ENCODE results near the gene MICB. TPM values are rescaled to one million over a fixed set of nuclear protein-coding genes. Genes with fewer than 3 reads are reported as not detected.

Gene MICB
- total and polyA plus RNA-seq, 2 of the 8 experiments (the other 6 are each of a cell fraction or from before 2014, with no cell fraction given), result 16.2 to 25.3 TPM

GRCh38 chr6:31479151-31479932, 18.6 kb upstream of the MICB start:
- Histone ChIP-seq H3K56ac (replicated peaks; ENCODE audit: insufficient read length, low read depth, low read length) (no peak overlapping the region), H3K23ac (ENCODE audit: insufficient read length) (no peak overlapping the region), H3K9ac (replicated peaks in 1 of 4; ENCODE audit: extremely low read depth in 1 of 4, low read depth in 3 of 4, low read length in 3 of 4) (no peak overlapping the region), H3K4me3 (ENCODE audit: extremely low read depth in 1 of 4, insufficient read depth in 2 of 4, low read depth in 3 of 4, low read length in 4 of 4) (no peak overlapping the region), H4K8ac (ENCODE audit: extremely low read depth, insufficient read depth, low read length) (no peak overlapping the region), H3K9me3 (ENCODE audit: insufficient read depth in 2 of 2, low read depth in 1 of 2, low read length in 1 of 2) (no peaks in the 10 kb centered on the region), H3K14ac (ENCODE audit: insufficient read length) (no peak overlapping the region), H3K4me2 (ENCODE audit: insufficient read depth in 1 of 2, low read depth in 2 of 2, low read length in 2 of 2) (no peak overlapping the region), H2BK15ac (ENCODE audit: low read length) (no peak overlapping the region), H3K36me3 (ENCODE audit: control insufficient read depth in 2 of 4, insufficient read depth in 4 of 4, low read length in 3 of 4) (no peaks in the 10 kb centered on the region), H4K91ac (replicated peaks; ENCODE audit: insufficient read length, low read length) (no peak overlapping the region), H2BK20ac (ENCODE audit: low read length) (no peak overlapping the region), H3K23me2 (ENCODE audit: low read depth, low read length) (no peaks in the 10 kb centered on the region), H4K20me1 (replicated peaks in 1 of 2; ENCODE audit: control insufficient read depth in 1 of 2, insufficient read depth in 2 of 2, low read length in 2 of 2) (no peaks in the 10 kb centered on the region), H2AFZ (ENCODE audit: low read length) (no peak overlapping the region), H4K5ac (ENCODE audit: insufficient read length, low read depth, low read length) (no peak overlapping the region), H3K79me1 (ENCODE audit: low read depth, low read length) (no peaks in the 10 kb centered on the region), H2BK12ac (ENCODE audit: low read depth, low read length) (no peak overlapping the region), H3K4me1 (replicated peaks in 1 of 4; ENCODE audit: control insufficient read depth in 3 of 4, insufficient read depth in 4 of 4, low read length in 3 of 4) (no peaks in the 10 kb centered on the region), H2AK5ac (ENCODE audit: low read depth, low read length) (no peak overlapping the region), H3K4ac (replicated peaks; ENCODE audit: insufficient read length, low read depth, low read length) (no peak overlapping the region), H3K27ac (ENCODE audit: low read depth, low read length) (no peak overlapping the region), H2BK120ac (replicated peaks; ENCODE audit: low read depth, low read length) (no peak overlapping the region), H2BK5ac (ENCODE audit: low read depth, low read length) (no peak overlapping the region), H3K27me3 (replicated peaks in 1 of 4; ENCODE audit: control insufficient read depth in 3 of 4, extremely low read depth in 1 of 4, insufficient read depth in 3 of 4, low read length in 3 of 4) (no peaks in the 10 kb centered on the region; a peak in 2 of 7 replicates), H3K18ac (ENCODE audit: extremely low read depth, low read length) (no peak overlapping the region), H3K79me2 (ENCODE audit: control insufficient read depth in 1 of 2, insufficient read depth in 2 of 2, low read length in 2 of 2) (no peaks in the 10 kb centered on the region)
- WGBS, 2 experiments (ENCODE audit: extremely low coverage in 1 of 2, insufficient coverage in 1 of 2, insufficient read length in 1 of 2, insufficient replicate concordance in 2 of 2, low coverage in 1 of 2, low lambda C conversion rate in 2 of 2, missing lambda C conversion rate in 1 of 2), result 88% methylated on average over 5 of the region's 5 CpGs; no CpG with 5 or more reads in 1 of the 2 experiments
- TF ChIP-seq USF2 (IDR thresholded peaks at IDR 0.05; ENCODE audit: low read length) (no peak), NRF1 (IDR thresholded peaks at IDR 0.05; ENCODE audit: low read depth, low read length) (no peak), CHD1 (IDR thresholded peaks at IDR 0.05; ENCODE audit: low read depth, low read length) (no peak), PHF8 (conservative IDR thresholded peaks at IDR 0.05; ENCODE audit: low read depth, low read length) (no peak), SP2 (IDR thresholded peaks at IDR 0.05; ENCODE audit: low read length) (no peak), RXRA (IDR thresholded peaks at IDR 0.05; ENCODE audit: insufficient read depth, low read depth, low read length) (no peak), CEBPB (IDR thresholded peaks at IDR 0.05; ENCODE audit: low read depth, low read length) (no peak)
- no peak for FAIRE-seq
- CTCF ChIA-PET (ENCODE audit: partially characterized antibody), result interaction anchor here (0.8 to 1.3 kb wide), 2 partner anchors 17 to 37 kb away, joined by 3 read pairs; no protein-coding TSS in a partner anchor
- DNase-seq (ENCODE audit: low read depth in 1 of 2, low spot score in 2 of 2), result peak in 1 of 2 experiments; percentile 17
- POLR2A ChIA-PET (ENCODE audit: partially characterized antibody), result interaction anchor here (0.6 to 2.5 kb wide), 3 partner anchors 9 to 62 kb away, joined by 3 to 10 read pairs (median 4); partner anchors contain the start of gene DDX39B
